Measurements from ENCODE around the gene IL17F.

- TF ChIP-seq SUZ12 (IDR thresholded peaks at IDR 0.05; ENCODE audit: extremely low read depth, insufficient read depth, insufficient read length) (no peak), YY1 (IDR thresholded peaks at IDR 0.05; ENCODE audit: insufficient read depth, insufficient read length) (no peak), ZNF274 (IDR thresholded peaks at IDR 0.05; ENCODE audit: low read depth, low read length) (no peak)
Observed at GRCh38 chr6:52284131-52284459, 39.8 kb upstream of the IL17F start.

All from NT2/D1 (cell line).